ENCODE data around the gene CCNJ.

CCNJ gene

GRCh38 chr10:96061232-96061631 is 17.8 kb downstream of the CCNJ start:
- no peak for DNase-seq

DNA sequence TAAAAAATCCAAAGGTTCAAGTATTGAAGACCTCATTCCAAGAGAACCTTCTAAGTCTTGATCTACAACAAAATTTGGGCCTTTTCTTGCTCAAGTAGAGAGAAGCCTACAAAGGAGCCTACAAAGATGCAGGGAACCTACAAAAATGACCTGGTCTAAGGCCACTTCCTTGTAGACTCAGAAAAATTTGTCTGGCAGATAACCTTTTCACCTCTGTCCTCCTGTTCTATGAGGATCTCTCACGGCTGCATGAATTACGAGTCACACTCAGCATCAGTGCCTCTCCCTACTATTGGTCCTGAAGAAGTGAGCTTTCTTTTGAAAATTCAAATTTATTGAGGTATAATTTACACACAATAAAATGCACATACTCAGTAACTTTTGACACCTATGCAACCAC is 29.3 kb downstream of the CCNJ start:
- no peak for DNase-seq

DNA sequence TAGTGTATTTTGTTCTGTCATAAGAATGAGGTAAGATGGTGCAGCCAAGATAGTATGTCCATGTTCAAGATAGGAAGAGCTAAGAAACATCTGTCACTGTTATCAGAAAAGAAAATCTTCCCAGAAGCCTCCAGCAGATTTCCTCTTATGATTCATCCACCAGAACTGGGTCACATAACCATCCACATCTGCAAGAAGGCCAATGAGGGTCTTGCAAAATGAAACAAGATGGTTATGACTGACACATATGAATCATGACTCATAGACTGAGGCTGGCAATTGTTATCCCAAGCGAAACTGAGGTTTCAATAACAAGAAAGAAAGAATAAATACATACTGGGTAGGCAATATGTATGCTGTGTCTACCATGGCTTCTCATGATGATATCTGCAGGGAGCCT is 30.3 kb downstream of the CCNJ start:
- DNase-seq = no peak

DNA sequence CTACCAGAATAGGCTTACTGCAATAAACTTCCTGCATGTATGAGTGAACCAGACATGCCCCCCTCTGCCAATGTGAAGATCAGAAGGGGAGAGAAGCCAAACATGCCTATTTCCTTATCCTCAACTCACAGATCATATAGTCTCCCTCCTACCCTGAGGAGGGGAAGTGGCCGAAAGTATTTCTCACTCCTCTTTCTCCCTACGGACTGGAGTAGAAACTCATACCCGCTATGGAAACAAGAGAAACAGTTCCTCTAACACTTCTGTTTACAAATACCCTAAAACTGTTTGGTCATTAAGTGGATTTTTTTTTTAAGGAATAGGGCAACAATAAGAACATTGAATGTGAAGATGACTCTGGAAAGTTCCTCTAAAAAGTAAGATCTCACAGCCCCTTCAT is 31.4 kb downstream of the CCNJ start:
- DNase-seq = no peak

GRCh38 chr10:96075977-96076376 is 32.6 kb downstream of the CCNJ start:
- no peak for DNase-seq

GRCh38 chr10:96077156-96077555 is 33.8 kb downstream of the CCNJ start:
- DNase-seq = no peak

DNA sequence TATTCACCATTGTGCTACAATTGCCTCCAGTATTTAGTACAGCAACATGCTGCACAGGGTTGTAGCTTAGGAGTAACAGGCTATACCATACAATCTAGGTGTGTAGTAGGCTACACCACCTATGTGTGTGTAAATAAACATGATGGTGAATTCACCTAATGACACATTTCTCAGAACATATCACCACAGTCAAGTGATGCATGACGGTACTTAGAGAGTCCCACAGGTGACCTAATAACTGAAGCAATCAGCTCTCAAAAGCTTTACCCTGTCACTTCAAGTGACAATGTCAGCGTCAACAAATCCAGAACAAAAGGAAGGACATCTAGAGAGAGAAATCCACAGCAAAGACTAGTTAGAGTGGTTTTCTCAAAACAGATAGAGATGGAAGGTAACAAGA is 38.8 kb downstream of the CCNJ start:
- DNase-seq = no peak

GRCh38 chr10:96082748-96083147 is 39.4 kb downstream of the CCNJ start:
- DNase-seq = no peak

- no peak for DNase-seq
These were observed 45.7 kb downstream of the CCNJ start for GRCh38 chr10:96089116-96089515.

DNA sequence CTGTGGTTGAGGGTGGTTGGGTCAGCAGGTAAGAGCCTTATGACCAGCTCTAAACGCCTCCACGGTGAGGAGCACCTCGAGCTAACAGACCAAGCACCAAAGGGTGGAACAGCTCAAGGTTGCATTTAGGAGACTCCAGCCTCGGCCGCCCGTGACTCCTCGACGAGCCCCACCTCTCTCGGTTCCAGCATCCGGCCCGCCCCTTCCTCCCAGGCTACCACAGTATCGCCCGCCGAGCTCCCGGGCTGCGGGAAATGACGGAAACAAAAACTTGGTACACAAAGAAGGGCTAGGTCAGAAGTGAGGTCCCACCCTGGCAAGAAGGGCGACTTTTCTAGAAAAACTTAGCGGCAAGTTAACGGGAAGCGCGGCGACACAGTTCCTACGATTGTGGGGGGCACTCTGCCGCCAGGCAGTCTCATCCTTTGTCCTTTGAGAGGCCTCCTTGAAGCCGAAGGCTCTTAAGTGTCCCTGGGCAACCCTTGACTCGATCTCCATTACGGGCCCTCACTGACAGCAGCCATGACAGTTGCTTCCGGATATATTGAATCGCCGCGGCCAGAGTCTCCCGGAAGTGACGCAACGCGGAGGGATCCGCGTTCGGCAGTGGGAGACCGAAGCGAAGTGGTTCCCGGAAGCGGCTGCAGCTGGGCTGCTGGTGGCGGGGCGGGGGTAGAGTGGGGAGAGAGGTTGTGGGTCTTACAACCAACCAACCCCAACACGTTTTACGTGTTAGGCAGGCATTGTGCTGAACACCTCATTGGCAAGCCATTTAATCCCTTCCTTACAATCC is 46.5 kb downstream of the CCNJ start:
- DNase-seq = peak; percentile 91

DNA sequence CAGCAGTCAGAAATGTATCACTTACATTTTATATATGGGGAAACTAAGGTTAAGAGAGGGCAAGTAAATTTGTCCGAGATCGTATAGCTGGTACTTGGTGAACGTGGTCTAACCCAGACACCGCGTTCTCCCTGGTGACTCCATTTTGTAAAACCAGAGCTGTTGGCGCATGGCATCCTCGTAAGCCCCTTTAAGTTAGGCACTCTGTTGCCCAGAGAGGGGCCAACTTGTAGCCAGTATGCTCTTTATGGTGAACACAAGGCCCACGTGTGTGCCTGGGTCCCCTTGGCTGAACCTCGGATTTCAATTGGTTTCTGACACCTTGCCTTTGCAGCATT is 47.0 kb downstream of the CCNJ start:
- no peak for DNase-seq

DNA sequence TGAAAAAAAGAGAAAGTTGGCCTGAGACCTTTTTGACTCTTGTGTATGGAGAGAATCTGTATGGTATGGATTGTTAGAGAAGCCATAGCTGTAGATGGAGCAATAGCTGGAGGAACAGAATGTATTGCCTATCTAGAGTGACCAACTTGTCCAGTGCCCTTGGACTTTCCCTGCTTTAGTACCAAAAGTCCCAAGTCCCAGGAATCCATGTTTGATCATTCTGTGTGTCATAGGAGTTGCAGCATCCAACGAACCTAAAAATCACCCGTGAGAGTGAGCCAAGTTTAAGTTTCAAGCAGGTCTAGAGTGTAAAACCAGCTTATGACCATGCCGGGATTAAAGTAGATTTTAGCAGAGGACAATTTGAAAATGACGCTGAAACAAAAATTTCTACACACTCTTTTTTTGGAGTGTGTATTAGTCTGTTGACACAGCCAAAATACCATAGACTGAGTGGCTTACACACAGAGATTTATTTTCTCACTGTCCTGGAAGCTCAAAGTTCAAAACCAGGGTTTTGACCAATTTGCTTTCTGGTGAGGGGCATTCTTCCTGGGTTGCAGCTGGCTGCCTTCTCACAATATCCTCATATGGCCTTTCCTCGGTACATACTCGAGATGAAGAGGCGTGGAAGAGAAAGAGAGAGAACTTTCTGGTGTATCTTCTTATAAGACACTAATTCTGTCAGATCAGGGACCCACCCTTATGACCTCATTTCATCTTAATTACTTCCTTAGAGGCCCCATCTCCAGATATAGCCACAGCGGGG is 49.8 kb downstream of the CCNJ start:
- no peak for DNase-seq

- no peak for DNase-seq
These were observed 50.6 kb downstream of the CCNJ start for GRCh38 chr10:96093948-96094347.

DNA sequence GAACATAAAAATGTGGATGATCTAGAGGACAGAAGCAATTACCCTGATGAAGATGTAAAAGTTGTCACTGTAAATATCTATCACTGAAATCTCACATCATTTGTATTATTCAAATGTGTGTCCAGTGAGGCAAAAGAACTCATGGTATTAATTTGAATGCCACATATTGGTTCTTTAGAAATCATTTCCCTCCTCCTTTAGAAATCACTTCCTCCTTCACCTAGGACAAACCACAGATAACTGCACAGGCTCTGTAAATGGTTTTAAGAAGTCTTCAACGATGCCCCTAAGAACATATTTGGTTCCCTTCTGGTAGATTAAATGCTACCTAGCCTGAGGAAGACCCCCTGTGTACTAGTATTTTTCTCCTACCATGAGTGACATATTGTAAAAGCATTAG is 53.6 kb downstream of the CCNJ start:
- DNase-seq = no peak

GRCh38 chr10:96097865-96098264 is 54.5 kb downstream of the CCNJ start:
- no peak for DNase-seq

- DNase-seq = no peak
These were observed 64.2 kb downstream of the CCNJ start for GRCh38 chr10:96107623-96108038.
